Endothelial cell of umbilical vein (primary cell): ENCODE measurements around the gene STEAP4. TPM values are rescaled to one million over a fixed set of nuclear protein-coding genes. Genes with fewer than 3 reads are reported as not detected.

ENCODE experiments used
- BruUV-seq: library from RNA; stranded (reverse); fragments of 400-500 nt; replicated peaks from 2 replicates; lab custom pipeline; 2021; lab: Mats Ljungman, UMichigan
- CTCF ChIA-PET: fragments of 300-600, 350-600 bp; sonication (Branson Sonifier 250); formaldehyde crosslinking; loops from one replicate; lab custom pipeline; 2021; ENCODE audit warnings: antibody characterized with exemption, inconsistent platforms; lab: Charles Lee
- POLR2A ChIA-PET: fragments of 300-600, 350-600 bp; sonication (Branson Sonifier 250); formaldehyde crosslinking; loops from one replicate; lab custom pipeline; 2021; ENCODE audit warnings: antibody characterized with exemption, inconsistent platforms; lab: Charles Lee
- DNase-seq: peaks from one replicate; pipeline ENCODE4 v3.0.0-alpha.2; 2011; ENCODE audit warnings: low read depth, low spot score
- FAIRE-seq: peaks from 2 replicates; lab custom pipeline; 2011; peaks lifted over from hg19 to GRCh38; lab: Jason Lieb, UNC
- H2AFZ ChIP-seq: 2 replicates; pipeline ENCODE4 v1.6.0; 2012; ENCODE audit warnings: low read depth, low read length, control low read depth, inconsistent platforms
- H3K27ac ChIP-seq: 2 replicates; pipeline ENCODE4 v1.5.1; 2011; ENCODE audit warnings: low read depth, mild to moderate bottlenecking, control low read depth, low read length, moderate library complexity; ENCODE audit not compliant: insufficient read depth
- H3K27me3 ChIP-seq, 2 experiments: 2 replicates each; pipeline versions ENCODE4 v1.6.0 to v1.6.1; 2011; ENCODE audit warnings: low read length in 2 of 2, mixed read lengths in 1 of 2; ENCODE audit not compliant: control insufficient read depth in 2 of 2, insufficient read depth in 2 of 2
- H3K36me3 ChIP-seq, 2 experiments: 2 replicates in 1 of 2; 3 replicates in 1 of 2; pipeline ENCODE4 v1.5.1; 2011; ENCODE audit warnings: low read length in 2 of 2, mild to moderate bottlenecking in 1 of 2, moderate library complexity in 1 of 2; ENCODE audit not compliant: control insufficient read depth in 2 of 2, insufficient read depth in 2 of 2; ENCODE audit errors: extremely low read depth in 1 of 2
- H3K4me1 ChIP-seq: 3 replicates; pipeline ENCODE4 v1.5.1; 2011; ENCODE audit warnings: mild to moderate bottlenecking, low read length; ENCODE audit not compliant: control insufficient read depth, insufficient read depth; ENCODE audit errors: extremely low read depth
- H3K4me2 ChIP-seq: 2 replicates; pipeline ENCODE4 v1.6.1; 2011; ENCODE audit warnings: low read length, control low read depth, mixed read lengths; ENCODE audit not compliant: insufficient read depth
- H3K4me3 ChIP-seq, 3 experiments: fragments of 200-600 bp in 1 of 3; sonication (generic), shearing (Covaris generic) in 1 of 3; replicated peaks in 1 of 3; 2 replicates each; pipeline ENCODE4 v1.5.1; 2011 to 2016; ENCODE audit warnings: control low read depth in 3 of 3, low read length in 3 of 3, mild to moderate bottlenecking in 2 of 3, inconsistent platforms in 1 of 3, low read depth in 1 of 3, moderate library complexity in 1 of 3; ENCODE audit not compliant: insufficient read depth in 1 of 3
- H3K79me2 ChIP-seq: 2 replicates; pipeline ENCODE4 v1.6.0; 2012; ENCODE audit warnings: low read length, inconsistent platforms; ENCODE audit not compliant: control insufficient read depth, insufficient read depth
- H3K9ac ChIP-seq: replicated peaks from 2 replicates; pipeline ENCODE3; 2011; ENCODE audit warnings: low read length, control low read depth; ENCODE audit not compliant: insufficient read depth; ENCODE audit errors: extremely low read depth
- H3K9me1 ChIP-seq: replicated peaks from 3 replicates; pipeline ENCODE4 v1.6.0; 2011; ENCODE audit warnings: mild to moderate bottlenecking, low read length; ENCODE audit not compliant: control insufficient read depth, insufficient read depth; ENCODE audit errors: extremely low read depth
- H3K9me3 ChIP-seq: replicated peaks from 2 replicates; pipeline ENCODE4 v1.5.1; 2012; ENCODE audit warnings: low read length, inconsistent platforms; ENCODE audit not compliant: control insufficient read depth, insufficient read depth
- H4K20me1 ChIP-seq: replicated peaks from 2 replicates; pipeline ENCODE3; 2011; ENCODE audit warnings: mild to moderate bottlenecking, low read length; ENCODE audit not compliant: control insufficient read depth, insufficient read depth; ENCODE audit errors: extremely low read depth
- CTCF ChIP-seq, 2 donors: IDR thresholded peaks; 1 replicate in 1 of 2; 2 replicates in 1 of 2; pipeline ENCODE4 v1.5.1; 2011; ENCODE audit warnings: low read length in 2 of 2, mild to moderate bottlenecking in 2 of 2, moderate library complexity in 2 of 2, control low read depth in 1 of 2, inconsistent platforms in 1 of 2, low read depth in 1 of 2; ENCODE audit not compliant: insufficient read depth in 1 of 2; ENCODE audit errors: extremely low read depth in 1 of 2
- EZH2 ChIP-seq: IDR thresholded peaks from 2 replicates; pipeline ENCODE4 v1.6.1; 2012; ENCODE audit warnings: borderline replicate concordance, low read depth, mild to moderate bottlenecking, moderate library complexity, low read length, inconsistent platforms; ENCODE audit not compliant: severe bottlenecking
- FOS ChIP-seq: IDR thresholded peaks from 2 replicates; pipeline ENCODE4 v1.6.1; 2011; ENCODE audit warnings: mild to moderate bottlenecking, low read length, moderate library complexity, borderline replicate concordance; ENCODE audit not compliant: insufficient read depth
- GATA2 ChIP-seq: IDR thresholded peaks from 2 replicates; pipeline ENCODE4 v1.7.0; 2011; ENCODE audit warnings: low read depth, mild to moderate bottlenecking, moderate library complexity, mixed read lengths, low read length; ENCODE audit not compliant: insufficient read length, insufficient read depth
- JUN ChIP-seq: IDR thresholded peaks from 2 replicates; pipeline ENCODE4 v1.6.1; 2011; ENCODE audit warnings: borderline replicate concordance, low read depth; ENCODE audit not compliant: insufficient read length, insufficient read depth
- MAX ChIP-seq: IDR thresholded peaks from 2 replicates; pipeline ENCODE4 v1.6.1; 2011; ENCODE audit not compliant: insufficient read depth, insufficient read length
- MYC ChIP-seq: IDR thresholded peaks from one replicate; pipeline ENCODE4 v1.6.1; 2011; ENCODE audit warnings: mild to moderate bottlenecking, low read depth, low read length
- POLR2A ChIP-seq: IDR thresholded peaks from 2 replicates; pipeline ENCODE4 v1.6.1; 2012; ENCODE audit warnings: low read depth, mild to moderate bottlenecking, control low read depth, low read length
- POLR2AphosphoS5 ChIP-seq: IDR thresholded peaks from 2 replicates; pipeline ENCODE4 v1.6.1; 2012; ENCODE audit warnings: low read depth, mild to moderate bottlenecking, control low read depth, low read length, moderate library complexity; ENCODE audit not compliant: insufficient read depth
- dilution Hi-C: fragments of 300-500 bp; cut with MboI; formaldehyde crosslinking; loops from one replicate; pipeline ENCODE4 v1.15.0; 2019; ENCODE audit warnings: low sequenced_read_pairs; ENCODE audit not compliant: extremely low pct_ligation_motif_present
- intact Hi-C: fragments of 100-400 bp; cut with micrococcal nuclease; formaldehyde crosslinking; loops from one replicate; pipeline ENCODE4 v1.10.0; 2022
- polyA plus RNA-seq, 4 experiments: library from polyadenylated mRNA; depleted of rRNA in 3 of 4; stranded (reverse) in 3 of 4; unstranded in 1 of 4; fragments of >200 nt; gene quantifications; 2 replicates each; pipeline versions ENCODE4 v1.2.1 to v1.2.3, GENCODE V29; 2011 to 2012; ENCODE audit warnings: missing spikeins in 1 of 4
- total RNA-seq: library from RNA; stranded (reverse); gene quantifications from 2 replicates; pipeline ENCODE4 v1.2.3, GENCODE V29; 2021

The STEAP4 gene
- total and polyA plus RNA-seq, 2 donors (not counting 3 experiments of a cell fraction or from before 2014, with no cell fraction given) = not detected

- no peak overlapping the region for H2AFZ ChIP-seq
- H3K36me3 ChIP-seq = no peaks in the 10 kb centered on the region
- dilution Hi-C loops (no loop called here), intact Hi-C loops (no loop called here)
- H3K9me1 ChIP-seq = no peaks in the 10 kb centered on the region
- DNase-seq (no peak), FAIRE-seq (no peak)
- H4K20me1 ChIP-seq = no peaks in the 10 kb centered on the region
- no peak overlapping the region for H3K27ac ChIP-seq
- no peaks in the 10 kb centered on the region for H3K79me2 ChIP-seq
- no peak for TF ChIP-seq FOS
- no peak for TF ChIP-seq JUN
- no peak for TF ChIP-seq GATA2
- no peak for TF ChIP-seq POLR2AphosphoS5
- TF ChIP-seq CTCF (IDR thresholded peaks at IDR 0.05; ENCODE audit: extremely low read depth in 1 of 2, insufficient read depth in 1 of 2, low read depth in 1 of 2, low read length in 2 of 2) = no peak
- no peak for TF ChIP-seq MAX
- TF ChIP-seq MYC = no peak
- TF ChIP-seq EZH2 = no peak
- no peak for TF ChIP-seq POLR2A
- H3K4me3 ChIP-seq = no peak overlapping the region
- H3K4me1 ChIP-seq = no peaks in the 10 kb centered on the region
- H3K4me2 ChIP-seq = no peak overlapping the region
- ChIA-PET POLR2A (no interaction called here), CTCF (interaction anchor here (1.0 kb wide), 1 partner anchor 51 kb away, joined by 3 read pairs; no protein-coding TSS in a partner anchor)
- peaks cover 2 to 4% of the 10 kb centered on the region in 2 experiments for H3K27me3 ChIP-seq
- H3K9ac ChIP-seq = no peak overlapping the region
- no TSS peak for BruUV-seq
- no peaks in the 10 kb centered on the region for H3K9me3 ChIP-seq
Observed at GRCh38 chr7:88300401-88300945, 6.2 kb downstream of the STEAP4 start.
